Naive B cell (primary cell): ENCODE results near the gene PACSIN1. TPM values are rescaled to one million over a fixed set of nuclear protein-coding genes. Genes with fewer than 3 reads are reported as not detected.

Source experiments
- ATAC-seq, 2 donors: fragments of 150-1000 bp; cut with Tn5 transposase; 2 replicates each; pipeline ENCODE4 v1.10.0; 2021; ENCODE audit warnings: low read depth in 2 of 2, mild to moderate bottlenecking in 2 of 2, moderate library complexity in 2 of 2
- DNase-seq: peaks from one replicate; pipeline ENCODE4 v3.0.0; 2022
- H3K27ac Mint-ChIP-seq, 6 donors: one replicate each; pipeline ENCODE4 v1.8.0; 2020 to 2022; ENCODE audit warnings: mild to moderate bottlenecking in 6 of 6, mixed read lengths in 6 of 6, moderate library complexity in 5 of 6, inconsistent platforms in 2 of 6
- H3K27me3 Mint-ChIP-seq, 3 donors: one replicate each; pipeline ENCODE4 v1.8.0; 2021 to 2022; ENCODE audit warnings: mixed read lengths in 3 of 3, mild to moderate bottlenecking in 1 of 3
- H3K36me3 Mint-ChIP-seq, 2 donors: one replicate each; pipeline ENCODE4 v1.8.0; 2020 to 2022; ENCODE audit warnings: mixed read lengths in 2 of 2, inconsistent platforms in 1 of 2, mild to moderate bottlenecking in 1 of 2
- H3K4me1 Mint-ChIP-seq, 3 donors: one replicate each; pipeline ENCODE4 v1.8.0; 2020 to 2022; ENCODE audit warnings: mixed read lengths in 3 of 3, inconsistent platforms in 1 of 3, mild to moderate bottlenecking in 1 of 3, moderate library complexity in 1 of 3
- H3K4me3 Mint-ChIP-seq, 8 donors: one replicate each; pipeline ENCODE4 v1.8.0; 2020 to 2022; ENCODE audit warnings: mild to moderate bottlenecking in 8 of 8, mixed read lengths in 8 of 8, moderate library complexity in 8 of 8, inconsistent platforms in 2 of 8
- H3K9me3 Mint-ChIP-seq, 7 donors: one replicate each; pipeline ENCODE4 v1.8.0; 2020 to 2022; ENCODE audit warnings: mixed read lengths in 7 of 7, mild to moderate bottlenecking in 5 of 7, inconsistent platforms in 2 of 7, moderate library complexity in 1 of 7
- polyA plus RNA-seq, 6 donors: library from polyadenylated mRNA; unstranded; fragments of 300-500 nt; fragmentation: Illumina TruSeq; gene quantifications; one replicate each; pipeline ENCODE4 v1.2.3, GENCODE V29; 2021; ENCODE audit warnings: low read depth in 6 of 6

The PACSIN1 gene
- polyA plus RNA-seq, 6 donors from 2014 or later, result not detected

DNA sequence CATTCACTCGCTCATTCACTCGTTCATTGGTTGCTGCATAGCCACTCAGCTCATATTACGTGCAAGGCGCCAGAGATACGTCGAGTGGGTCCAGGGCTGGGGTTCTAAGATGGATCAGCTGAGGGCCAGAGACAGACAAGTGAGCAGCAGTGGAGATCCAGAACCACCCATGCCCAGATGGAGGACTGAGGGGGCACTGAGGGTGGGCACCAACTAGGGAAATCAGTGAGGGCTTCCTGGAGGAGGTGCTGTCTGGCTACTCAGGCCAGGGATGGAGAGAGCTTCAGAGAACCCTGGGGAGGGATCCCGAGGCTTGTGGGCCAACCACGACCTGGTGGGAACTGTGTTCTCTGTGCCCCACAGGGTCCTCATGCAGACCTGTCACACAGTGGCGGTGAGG lies 90.6 kb downstream of the PACSIN1 start:
- H3K4me1 Mint-ChIP-seq, result peaks cover 4 to 12% (median 6%) of the 10 kb centered on the region in 3 donors
- ATAC-seq, result no peak
- no peak overlapping the region for H3K27ac Mint-ChIP-seq
- peaks cover 0 to 7% (median 0%) of the 10 kb centered on the region in 7 donors for H3K9me3 Mint-ChIP-seq
- DNase-seq, result no peak
- no peak overlapping the region for H3K4me3 Mint-ChIP-seq
- H3K36me3 Mint-ChIP-seq, result no peaks in the 10 kb centered on the region
- peaks cover 0 to 8% (median 8%) of the 10 kb centered on the region in 3 donors for H3K27me3 Mint-ChIP-seq

DNA sequence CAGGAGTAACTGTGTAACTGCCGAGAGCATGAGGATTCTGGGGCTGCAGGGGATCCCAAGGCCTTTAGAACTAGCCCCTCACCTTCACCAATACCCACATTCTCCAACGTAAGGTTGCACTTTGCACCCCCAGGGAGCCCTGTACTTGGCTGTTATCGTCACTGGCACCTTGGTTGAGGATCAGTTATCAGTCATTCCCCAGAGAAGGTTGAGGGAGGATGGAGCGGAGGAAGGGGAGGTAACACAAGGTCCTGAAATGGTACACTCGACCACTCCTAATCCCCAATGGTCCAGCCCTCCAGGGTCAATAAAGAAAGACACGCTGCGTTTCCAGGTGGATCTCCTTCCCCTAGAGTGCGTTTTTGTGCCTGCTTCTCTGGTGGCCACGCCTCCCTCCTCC lies 91.4 kb downstream of the PACSIN1 start:
- H3K27me3 Mint-ChIP-seq, result peaks cover 0 to 4% (median 2%) of the 10 kb centered on the region in 3 donors

DNA sequence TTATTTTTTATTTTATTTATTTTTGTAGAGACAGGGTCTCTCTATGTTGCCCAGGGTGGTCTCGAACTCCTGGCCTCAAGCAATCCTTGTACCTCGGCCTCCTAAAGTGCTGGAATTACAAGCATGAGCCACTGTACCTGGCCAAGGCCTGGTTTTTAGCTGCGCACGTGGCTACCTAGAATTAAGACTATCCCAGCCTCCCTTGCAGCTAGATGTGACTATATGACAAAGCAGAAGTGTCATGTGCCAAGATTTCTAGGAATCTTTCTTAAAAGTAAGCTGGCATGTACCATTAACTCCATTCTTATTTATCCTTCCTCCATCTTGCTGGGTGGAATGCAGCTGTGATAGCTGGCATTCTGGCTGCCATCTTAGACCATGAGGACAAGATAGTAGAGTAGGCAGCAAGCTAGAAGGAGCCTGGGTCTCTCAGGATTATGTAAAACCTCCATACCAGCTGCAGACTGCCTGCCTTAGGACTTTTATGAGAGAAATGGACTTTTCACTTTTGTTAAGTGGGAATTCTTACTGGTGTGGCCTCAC lies 92.4 kb downstream of the PACSIN1 start:
- no peak for ATAC-seq
- Mint-ChIP-seq H3K27me3 (no peaks in the 10 kb centered on the region), H3K4me1 (peaks cover 4 to 11% (median 6%) of the 10 kb centered on the region in 3 donors), H3K4me3 (no peak overlapping the region), H3K27ac (no peak overlapping the region), H3K36me3 (no peaks in the 10 kb centered on the region), H3K9me3 (peaks cover 0 to 7% (median 0%) of the 10 kb centered on the region in 7 donors)
- no peak for DNase-seq

More for the DNA sequence above, 91.4 kb downstream of the PACSIN1 start:
- peaks cover 4 to 12% (median 6%) of the 10 kb centered on the region in 3 donors for H3K4me1 Mint-ChIP-seq
- H3K9me3 Mint-ChIP-seq, result peaks cover 0 to 7% (median 0%) of the 10 kb centered on the region in 7 donors
- H3K27ac Mint-ChIP-seq, result no peak overlapping the region
- H3K4me3 Mint-ChIP-seq, result no peak overlapping the region
- ATAC-seq, result no peak
- no peak for DNase-seq
- no peaks in the 10 kb centered on the region for H3K36me3 Mint-ChIP-seq

DNA sequence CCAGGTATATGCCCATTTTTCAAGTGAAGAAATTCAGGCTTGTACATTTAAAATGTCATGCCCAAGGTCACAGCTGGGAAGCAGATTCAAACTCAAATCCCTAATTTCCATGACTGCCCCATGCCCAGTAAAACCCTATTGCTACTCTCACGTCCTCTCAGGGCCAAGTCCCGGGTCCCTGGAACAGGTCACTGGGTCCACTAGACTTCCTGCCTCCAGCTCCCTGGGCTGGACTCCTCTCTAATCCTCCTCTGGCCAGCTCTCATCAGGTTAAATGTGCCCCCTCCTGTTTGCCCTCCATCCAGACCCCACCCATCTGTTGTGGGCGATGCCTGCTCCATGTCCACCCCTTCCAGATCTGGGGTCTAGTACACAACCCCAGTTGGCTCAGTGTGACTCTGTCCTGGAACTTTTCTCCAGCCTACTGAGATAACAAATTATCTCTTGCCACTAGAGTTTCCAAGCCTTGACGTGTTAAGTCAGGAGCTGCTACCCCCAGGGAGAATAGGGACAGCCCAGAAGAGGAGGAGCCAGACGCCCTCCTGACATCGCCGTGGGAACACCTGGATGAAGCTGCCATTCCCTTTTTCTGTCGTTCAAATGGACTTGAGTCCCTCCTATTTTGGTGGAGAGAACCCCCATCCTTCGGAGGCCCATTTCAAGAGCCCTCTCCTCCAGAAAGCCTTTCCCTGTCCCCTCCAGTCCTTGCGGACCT lies 93.9 kb downstream of the PACSIN1 start:
- Mint-ChIP-seq H3K9me3 (peaks cover 0 to 7% (median 0%) of the 10 kb centered on the region in 7 donors), H3K27ac (no peak overlapping the region), H3K27me3 (no peaks in the 10 kb centered on the region), H3K36me3 (no peaks in the 10 kb centered on the region), H3K4me1 (peaks cover 0 to 3% (median 0%) of the 10 kb centered on the region in 3 donors), H3K4me3 (peak overlapping the region in 1 of 8 donors; percentile 70)
- ATAC-seq (no peak), DNase-seq (no peak)

DNA sequence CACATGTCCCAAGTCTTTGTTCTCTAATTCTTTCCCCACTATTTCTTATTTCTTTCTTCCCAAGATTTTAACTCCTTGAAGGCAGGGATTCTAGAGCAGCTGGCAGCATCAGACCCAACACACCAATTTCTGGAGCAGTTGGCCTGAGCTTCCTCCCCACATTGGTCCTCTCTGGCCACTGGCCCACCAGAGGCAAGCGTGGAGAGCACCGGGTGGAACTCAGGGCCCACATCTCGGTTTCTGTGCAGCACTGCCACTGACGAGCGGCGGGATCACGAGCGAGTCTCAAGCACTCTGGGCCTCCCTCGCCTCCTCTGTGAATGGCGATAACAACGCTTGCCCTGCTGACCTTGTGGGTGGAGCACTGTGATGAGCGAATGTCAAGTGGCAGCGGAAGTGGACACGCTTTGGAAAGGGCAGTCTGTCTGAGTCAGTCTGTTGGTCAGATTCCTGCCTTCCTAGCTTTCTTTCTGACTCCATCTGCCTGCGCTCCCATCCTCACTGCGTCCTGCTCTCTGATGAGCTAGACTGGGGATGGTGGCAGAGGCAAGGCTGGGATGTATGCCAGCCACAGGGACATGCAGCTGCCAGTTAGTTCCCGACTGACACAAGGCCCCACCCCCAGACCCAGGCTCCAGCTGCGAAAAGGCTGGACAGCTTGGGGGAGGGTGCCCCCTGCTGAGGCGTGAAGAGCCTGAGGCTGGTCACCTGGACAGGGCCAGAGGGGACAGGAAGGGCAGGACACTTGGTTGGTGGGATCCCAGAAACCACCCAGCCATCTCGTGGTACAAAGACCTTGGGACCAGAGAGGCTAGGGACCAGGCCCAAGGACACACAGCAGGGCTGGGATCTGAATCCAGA lies 94.7 kb downstream of the PACSIN1 start:
- Mint-ChIP-seq H3K36me3 (no peaks in the 10 kb centered on the region), H3K4me1 (peaks cover 0 to 3% (median 0%) of the 10 kb centered on the region in 3 donors), H3K27ac (no peak overlapping the region), H3K27me3 (no peaks in the 10 kb centered on the region), H3K9me3 (peaks cover 0 to 7% (median 0%) of the 10 kb centered on the region in 7 donors), H3K4me3 (no peak overlapping the region)
- ATAC-seq, result no peak
- no peak for DNase-seq

DNA sequence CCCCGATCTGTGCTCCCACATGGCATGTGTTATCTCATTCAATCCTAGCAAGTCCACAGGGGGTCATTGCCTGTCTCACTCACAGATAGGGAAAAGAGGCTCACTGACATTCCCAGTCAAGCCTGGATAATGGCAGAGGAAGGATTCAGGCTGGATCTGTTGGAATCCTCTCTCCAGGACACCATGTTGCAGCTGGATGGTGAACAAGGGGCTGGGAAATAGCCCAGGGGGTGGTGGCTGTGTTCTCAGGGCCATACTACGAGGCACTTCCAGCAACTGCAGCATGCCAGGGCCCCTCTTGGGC lies 95.3 kb downstream of the PACSIN1 start:
- no peaks in the 10 kb centered on the region for H3K36me3 Mint-ChIP-seq
- DNase-seq, result no peak
- no peak overlapping the region for H3K27ac Mint-ChIP-seq
- peaks cover 0 to 7% (median 0%) of the 10 kb centered on the region in 7 donors for H3K9me3 Mint-ChIP-seq
- no peaks in the 10 kb centered on the region for H3K27me3 Mint-ChIP-seq
- H3K4me1 Mint-ChIP-seq, result peaks cover 0 to 2% (median 0%) of the 10 kb centered on the region in 3 donors
- no peak overlapping the region for H3K4me3 Mint-ChIP-seq
- ATAC-seq, result no peak

DNA sequence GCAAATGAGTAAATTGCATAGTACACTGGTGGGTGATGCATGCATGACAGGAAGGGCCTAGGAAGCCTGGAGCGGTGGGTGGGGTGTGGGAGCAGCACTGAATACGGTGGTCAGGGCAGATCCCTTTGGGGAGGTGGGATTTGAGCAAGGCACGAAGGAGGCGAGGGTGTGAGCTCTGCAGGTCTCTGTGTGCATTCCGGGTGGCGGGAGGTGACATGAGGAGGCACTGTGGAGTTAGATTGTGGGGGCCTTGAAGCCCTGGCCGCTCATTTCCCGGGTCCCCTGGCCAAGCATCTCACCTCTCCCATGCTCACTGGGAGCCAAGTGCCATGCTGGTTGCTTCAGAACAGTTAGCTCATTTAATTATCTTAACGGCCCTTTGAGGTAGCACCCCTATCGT lies 96.5 kb downstream of the PACSIN1 start:
- DNase-seq (no peak), ATAC-seq (no peak)
- H3K36me3 Mint-ChIP-seq, result no peaks in the 10 kb centered on the region
- H3K9me3 Mint-ChIP-seq, result peaks cover 0 to 7% (median 0%) of the 10 kb centered on the region in 7 donors
- no peak overlapping the region for H3K27ac Mint-ChIP-seq
- no peaks in the 10 kb centered on the region for H3K27me3 Mint-ChIP-seq
- peak overlapping the region in 1 of 8 donors; percentile 16 for H3K4me3 Mint-ChIP-seq
- H3K4me1 Mint-ChIP-seq, result no peaks in the 10 kb centered on the region

DNA sequence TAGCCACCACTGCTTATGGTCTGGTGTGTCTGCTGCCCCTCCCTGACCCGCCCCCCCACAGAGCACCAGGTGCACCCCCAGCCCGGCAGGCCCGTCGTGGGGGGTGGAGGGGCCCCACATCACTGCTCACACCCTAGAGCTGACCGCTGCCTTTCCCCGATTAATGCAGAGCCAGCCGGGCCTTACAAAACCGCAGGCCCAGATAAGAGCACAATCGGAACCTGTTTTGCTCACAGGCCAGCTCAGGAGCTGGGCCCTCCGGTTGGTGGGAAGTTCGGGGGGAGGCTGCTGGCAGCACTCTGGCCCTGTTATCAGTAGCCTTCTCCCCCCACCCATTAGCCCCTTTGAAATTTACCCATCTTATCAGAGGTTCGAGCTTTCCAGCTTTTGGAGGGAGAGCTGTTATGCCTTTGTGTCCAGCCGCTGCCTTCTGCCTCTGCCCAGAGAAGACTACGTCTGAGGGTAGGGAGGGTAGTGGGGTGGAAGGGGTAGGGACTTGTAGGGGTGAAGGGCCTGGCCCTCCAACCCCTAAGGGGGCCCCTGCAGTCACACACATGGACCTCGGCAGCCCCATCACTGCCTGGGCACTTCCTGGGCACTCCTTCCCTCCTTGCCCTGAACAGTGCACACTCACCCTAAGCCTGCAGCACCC lies 97.1 kb downstream of the PACSIN1 start:
- DNase-seq (no peak), ATAC-seq (no peak)
- no peak overlapping the region for H3K27ac Mint-ChIP-seq
- peaks cover 0 to 7% (median 0%) of the 10 kb centered on the region in 7 donors for H3K9me3 Mint-ChIP-seq
- no peaks in the 10 kb centered on the region for H3K36me3 Mint-ChIP-seq
- H3K4me1 Mint-ChIP-seq, result no peaks in the 10 kb centered on the region
- no peak overlapping the region for H3K4me3 Mint-ChIP-seq
- H3K27me3 Mint-ChIP-seq, result peaks cover 0 to 2% (median 0%) of the 10 kb centered on the region in 3 donors

DNA sequence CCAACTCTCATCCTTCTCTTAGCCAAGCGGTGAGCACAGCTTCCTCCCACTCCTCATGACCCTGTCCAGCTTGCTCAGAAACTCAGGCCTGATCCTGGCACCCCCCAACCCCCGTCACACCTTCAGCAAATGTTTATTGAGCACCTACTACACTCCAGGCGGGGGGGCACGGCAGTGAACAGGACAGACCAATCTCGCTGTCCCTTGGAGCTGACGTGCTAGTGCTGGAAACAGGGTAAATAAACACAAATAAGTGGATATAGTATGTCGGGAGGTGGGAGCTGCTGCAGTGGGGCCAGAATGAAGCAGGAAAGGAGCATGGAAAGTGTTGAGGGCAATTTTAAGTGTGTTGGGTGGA lies 97.6 kb downstream of the PACSIN1 start:
- no peaks in the 10 kb centered on the region for H3K36me3 Mint-ChIP-seq
- peaks cover 0 to 7% (median 0%) of the 10 kb centered on the region in 3 donors for H3K27me3 Mint-ChIP-seq
- no peak overlapping the region for H3K4me3 Mint-ChIP-seq
- DNase-seq (no peak), ATAC-seq (no peak)
- no peaks in the 10 kb centered on the region for H3K4me1 Mint-ChIP-seq
- H3K27ac Mint-ChIP-seq, result peak overlapping the region in 1 of 6 donors; percentile 53
- peaks cover 0 to 3% (median 0%) of the 10 kb centered on the region in 7 donors for H3K9me3 Mint-ChIP-seq

DNA sequence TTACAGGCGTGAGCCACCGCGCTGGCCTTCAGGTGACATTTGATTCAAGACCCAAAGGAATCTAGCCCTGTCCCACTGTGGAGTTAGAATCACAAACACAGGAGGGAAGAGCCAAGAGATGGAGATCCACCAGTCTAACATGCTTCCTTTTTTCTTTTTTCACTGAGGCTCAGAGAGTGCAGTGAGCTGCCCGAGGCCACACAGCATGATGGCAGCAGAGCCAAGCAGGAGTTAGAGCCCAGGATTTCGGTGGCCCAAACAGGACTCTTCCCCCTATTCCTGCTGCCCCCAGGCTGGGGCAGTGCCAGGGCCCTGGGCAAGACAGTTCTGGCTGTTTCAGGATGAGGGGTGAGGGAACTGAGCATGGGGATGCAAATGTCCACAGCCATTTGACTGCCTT lies 98.3 kb downstream of the PACSIN1 start:
- no peak for DNase-seq
- Mint-ChIP-seq H3K4me3 (no peak overlapping the region), H3K36me3 (no peaks in the 10 kb centered on the region), H3K4me1 (no peaks in the 10 kb centered on the region), H3K27ac (peak overlapping the region in 2 of 6 donors; percentile 4 to 73), H3K27me3 (peaks cover 0 to 11% (median 0%) of the 10 kb centered on the region in 3 donors), H3K9me3 (no peaks in the 10 kb centered on the region)
- ATAC-seq, result no peak

DNA sequence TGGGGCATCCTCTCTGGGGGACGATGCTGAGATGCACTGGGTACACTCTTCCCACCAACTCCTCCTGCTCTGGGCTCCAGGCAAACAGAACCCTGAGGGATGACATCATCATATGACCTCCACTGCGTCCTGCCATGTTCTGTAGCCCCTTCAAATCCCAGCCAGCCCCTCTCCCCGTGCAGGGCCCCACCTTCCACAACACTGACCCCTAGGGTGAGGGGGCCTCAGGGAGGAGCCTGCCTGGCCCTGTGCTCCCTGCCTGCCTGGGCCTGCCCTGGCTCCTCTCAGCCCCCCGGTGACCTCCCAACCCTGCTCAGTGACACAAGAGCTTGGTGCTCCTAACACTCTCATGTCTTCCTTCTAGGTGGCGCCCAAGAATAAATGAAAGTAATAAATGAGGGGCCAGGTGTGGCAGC lies 99.9 kb downstream of the PACSIN1 start:
- no peak overlapping the region for H3K4me3 Mint-ChIP-seq
- peaks cover 0 to 1% (median 0%) of the 10 kb centered on the region in 7 donors for H3K9me3 Mint-ChIP-seq
- DNase-seq, result no peak
- H3K4me1 Mint-ChIP-seq, result no peaks in the 10 kb centered on the region
- ATAC-seq, result no peak
- H3K36me3 Mint-ChIP-seq, result no peaks in the 10 kb centered on the region
- peak overlapping the region in 1 of 6 donors; percentile 37 for H3K27ac Mint-ChIP-seq
- peaks cover 0 to 11% (median 6%) of the 10 kb centered on the region in 3 donors for H3K27me3 Mint-ChIP-seq

DNA sequence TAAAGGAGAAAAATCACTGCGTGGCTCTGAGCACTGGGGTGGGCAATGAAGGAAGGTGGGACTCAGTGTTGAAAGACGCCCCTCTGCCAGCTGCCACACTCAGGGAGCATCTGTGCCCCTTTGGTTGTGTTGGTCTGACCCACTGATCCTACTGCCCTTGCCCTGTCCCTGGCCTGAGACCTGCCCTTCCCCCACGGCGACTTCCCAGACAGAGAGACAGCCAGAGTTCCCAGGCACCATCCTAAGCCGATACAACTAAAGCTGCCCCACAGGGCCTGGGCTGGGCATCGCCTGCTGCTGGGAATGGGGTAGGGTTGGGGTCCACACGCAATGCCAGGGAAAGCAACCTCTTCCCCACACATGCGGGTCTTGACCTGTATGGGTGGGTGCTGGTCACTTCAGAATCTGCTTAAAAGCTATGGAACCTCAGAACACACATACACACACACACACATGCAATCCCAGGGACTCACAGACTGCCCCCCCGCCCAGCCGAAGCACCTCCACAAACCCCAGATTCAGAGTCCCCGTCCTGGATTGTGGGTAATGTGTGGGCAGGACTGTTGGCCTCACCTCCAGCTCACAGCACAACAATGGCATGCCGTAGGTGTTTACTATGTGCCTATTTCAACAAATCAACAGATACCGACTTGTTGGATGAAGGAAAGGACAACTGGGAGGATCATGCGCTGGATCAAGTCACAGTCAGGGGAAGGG lies 101.1 kb downstream of the PACSIN1 start:
- ATAC-seq, result no peak
- Mint-ChIP-seq H3K4me1 (no peaks in the 10 kb centered on the region), H3K36me3 (no peaks in the 10 kb centered on the region), H3K27ac (peak overlapping the region in 2 of 6 donors; percentile 52 to 57), H3K9me3 (peaks cover 0 to 1% (median 0%) of the 10 kb centered on the region in 7 donors), H3K4me3 (no peak overlapping the region), H3K27me3 (peaks cover 0 to 11% (median 7%) of the 10 kb centered on the region in 3 donors)
- no peak for DNase-seq
